ENCODE data around the gene RBM4.

- TF ChIP-seq CTCF (conservative IDR thresholded peaks at IDR 0.05 in 1 of 2, IDR thresholded peaks at IDR 0.05 in 1 of 2; ENCODE audit: low read depth in 1 of 2, low read length in 2 of 2) (no peak), EZH2 (IDR thresholded peaks at IDR 0.05; ENCODE audit: low read length, missing control alignments) (no peak)
Measured at GRCh38 chr11:66670816-66671215, 32.3 kb downstream of the RBM4 start.
